Activated CD4-positive, CD25-positive, alpha-beta regulatory T cell (primary cell): ENCODE data around the gene ZFP3.
"Not testable (repeated sequence)": the region's sequence is repeated elsewhere in the genome, so short reads cannot be mapped to it uniquely, and the experiment has no call there.

Source experiments
- DNase-seq, 4 experiments: peaks; one replicate each; lab custom pipeline; 2025; lab: John Stamatoyannopoulos, UW

Gene ZFP3

DNA sequence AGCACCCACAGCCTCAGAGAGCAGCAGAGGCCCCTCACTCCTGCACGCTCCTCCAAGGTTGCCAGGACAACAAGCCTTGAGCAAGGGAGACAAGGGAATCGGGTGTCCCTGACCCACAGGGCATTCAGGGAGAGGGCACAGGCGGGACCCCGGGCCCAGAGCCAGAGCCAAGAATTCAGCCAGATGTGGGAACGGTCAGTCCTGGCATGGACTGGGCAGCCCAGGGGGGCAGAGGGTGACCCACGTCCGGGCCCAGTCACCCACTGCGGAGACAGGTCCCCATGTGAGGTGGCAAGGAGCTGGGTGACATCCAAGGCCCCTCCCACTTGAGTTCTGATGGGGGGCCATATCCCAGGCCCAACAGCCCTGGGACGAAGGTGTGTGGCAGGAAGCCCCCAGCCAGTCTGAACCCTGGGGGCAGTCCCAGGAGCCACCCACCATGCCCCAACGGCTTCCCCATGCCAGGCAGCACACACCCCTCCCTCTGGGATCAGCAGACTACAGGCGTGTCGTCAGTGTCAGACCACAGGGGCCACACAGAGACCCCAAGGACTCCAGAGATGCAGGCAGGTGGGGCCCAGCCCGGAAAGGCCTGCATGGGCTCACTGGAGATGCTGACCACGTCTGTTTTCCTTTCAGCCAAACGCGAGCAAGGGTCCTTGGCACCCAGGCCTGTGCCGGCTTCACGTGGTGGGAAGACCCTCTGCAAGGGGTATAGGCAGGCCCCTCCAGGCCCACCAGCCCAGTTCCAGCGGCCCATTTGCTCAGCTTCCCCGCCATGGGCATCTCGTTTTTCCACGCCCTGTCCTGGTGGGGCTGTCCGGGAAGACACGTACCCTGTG, 60.6 kb downstream of the ZFP3 start:
- DNase-seq: no peak

DNA sequence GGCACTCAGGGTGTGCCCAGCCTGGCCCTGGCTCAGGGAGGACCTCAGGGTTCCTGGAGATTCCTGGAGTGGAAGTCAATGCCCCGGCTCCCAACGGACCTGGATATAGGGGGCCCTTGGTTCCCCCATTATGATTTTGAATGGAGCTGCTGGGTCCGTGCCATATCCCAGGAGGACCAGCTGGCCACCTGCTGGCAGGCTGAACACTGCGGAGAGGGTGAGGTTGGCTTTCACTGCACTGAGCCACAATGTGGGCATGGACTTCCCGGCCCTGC, 61.1 kb downstream of the ZFP3 start:
- no peak for DNase-seq

DNA sequence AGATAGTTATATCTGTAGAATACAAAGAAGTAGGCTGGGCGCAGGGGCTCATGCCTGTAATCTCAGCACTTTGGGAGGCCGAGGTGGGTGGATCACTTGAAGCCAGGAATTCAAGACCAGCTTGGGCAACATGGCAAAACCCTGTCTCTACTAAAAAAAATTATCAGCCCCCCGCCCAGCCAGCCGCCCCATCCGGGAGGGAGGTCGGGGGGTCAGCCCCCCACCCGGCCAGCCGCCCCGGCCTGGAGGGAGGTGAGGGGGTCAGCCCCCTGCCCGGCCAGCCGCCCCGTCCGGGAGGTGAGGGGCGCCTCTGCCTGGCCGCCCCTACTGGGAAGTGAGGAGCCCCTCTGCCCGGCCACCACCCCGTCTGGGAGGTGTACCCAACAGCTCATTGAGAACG, 64.6 kb downstream of the ZFP3 start:
- not testable (repeated sequence) for DNase-seq
